ENCODE measurements around the gene PEX11A.

The PEX11A gene

DNA sequence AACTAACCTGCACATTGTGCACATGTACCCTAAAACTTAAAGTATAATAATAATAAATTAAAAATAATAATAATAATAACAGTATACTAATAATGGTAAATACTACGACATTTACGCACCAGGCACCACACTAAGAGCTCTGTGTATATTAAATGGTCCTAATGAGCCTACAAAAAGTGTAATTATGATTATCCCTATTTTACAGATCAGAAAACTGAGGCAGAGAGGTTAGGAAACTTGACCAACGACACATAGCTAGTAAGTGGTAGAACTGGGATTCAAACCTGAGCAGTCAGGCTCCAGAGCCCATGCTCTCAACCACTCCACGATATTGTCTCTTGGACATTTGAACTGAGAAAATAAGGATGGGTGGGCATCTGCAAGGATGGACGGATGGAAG, 50.3 kb downstream of the PEX11A start:
- Mint-ChIP-seq H3K9me3 (peaks cover 3% of the 10 kb centered on the region), H3K4me3 (no peak overlapping the region), H3K27ac (no peak overlapping the region), H3K36me3 (ENCODE audit: low read depth) (peaks cover 1% of the 10 kb centered on the region), H3K4me1 (ENCODE audit: low read depth) (no peaks in the 10 kb centered on the region), H3K27me3 (ENCODE audit: low read depth) (no peaks in the 10 kb centered on the region)

DNA sequence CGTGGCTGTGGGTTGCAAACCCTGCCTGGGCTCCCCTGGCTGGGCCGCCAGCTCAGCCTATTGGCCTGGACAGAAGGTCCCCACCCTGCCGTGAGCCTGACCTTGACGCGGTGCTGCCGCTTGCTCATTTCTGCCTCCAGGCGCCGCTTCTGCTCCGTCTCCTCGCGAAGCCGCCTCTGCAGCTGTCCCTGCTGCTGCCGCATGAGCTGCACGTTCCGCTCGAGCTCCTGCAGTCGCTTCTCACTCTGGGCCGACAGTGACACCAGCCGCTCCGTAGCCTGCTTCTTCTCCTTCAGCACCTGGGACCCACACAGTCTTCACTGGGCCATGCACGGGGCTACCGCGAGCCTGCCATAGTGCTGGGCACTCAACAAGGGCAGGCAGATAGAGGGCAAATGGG, 57.0 kb downstream of the PEX11A start:
- no peak overlapping the region for H3K27ac Mint-ChIP-seq
- H3K27me3 Mint-ChIP-seq (ENCODE audit: low read depth): no peaks in the 10 kb centered on the region
- H3K4me1 Mint-ChIP-seq (ENCODE audit: low read depth): no peaks in the 10 kb centered on the region
- H3K9me3 Mint-ChIP-seq: peaks cover 5% of the 10 kb centered on the region
- H3K4me3 Mint-ChIP-seq: no peak overlapping the region
- H3K36me3 Mint-ChIP-seq (ENCODE audit: low read depth): peaks cover 27% of the 10 kb centered on the region

DNA sequence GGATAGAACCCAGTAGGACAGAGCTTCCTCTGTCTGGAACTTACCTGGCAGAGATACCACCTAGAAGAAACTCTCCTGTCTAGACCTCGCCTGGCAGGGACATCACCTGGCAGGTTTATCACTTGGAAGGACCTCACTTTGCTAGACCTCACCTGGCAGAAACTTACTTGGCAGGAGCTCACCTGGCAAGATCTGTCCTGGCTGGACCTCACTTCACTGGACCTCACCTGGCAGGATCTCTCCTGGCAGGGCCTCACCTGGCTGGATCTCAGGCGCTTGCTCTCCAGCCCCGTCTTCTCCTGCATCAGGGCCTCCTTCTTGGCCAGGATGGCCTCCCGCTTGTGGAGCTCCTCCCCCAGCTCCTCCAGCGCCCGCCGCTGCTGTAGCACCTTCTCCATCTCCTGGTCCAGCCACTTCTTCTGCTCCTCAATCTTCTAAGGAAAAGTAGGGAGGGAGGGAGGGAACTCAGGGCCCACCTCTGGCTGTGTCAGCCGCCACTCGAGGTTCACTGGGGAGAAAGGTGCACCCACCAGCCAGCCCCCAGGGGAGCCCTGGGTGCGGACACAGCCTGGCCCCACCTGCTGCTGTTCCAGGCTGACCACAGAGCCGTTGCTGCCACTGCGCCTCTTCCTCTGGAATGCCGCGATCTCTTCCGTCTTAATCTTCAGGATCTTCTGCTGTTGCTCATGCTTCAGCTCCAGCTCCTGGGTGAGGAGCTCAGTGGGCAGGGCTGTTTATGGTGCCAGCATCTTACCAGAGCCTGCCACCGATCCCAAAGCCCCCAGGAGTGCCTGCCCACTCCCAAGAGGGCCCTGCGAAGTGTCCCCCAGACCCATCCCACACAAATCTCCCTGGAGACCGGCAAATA, 57.8 kb downstream of the PEX11A start:
- Mint-ChIP-seq H3K36me3 (ENCODE audit: low read depth) (peaks cover 29% of the 10 kb centered on the region), H3K27me3 (ENCODE audit: low read depth) (no peaks in the 10 kb centered on the region), H3K4me3 (no peak overlapping the region), H3K27ac (no peak overlapping the region), H3K9me3 (peaks cover 5% of the 10 kb centered on the region), H3K4me1 (ENCODE audit: low read depth) (no peaks in the 10 kb centered on the region)

DNA sequence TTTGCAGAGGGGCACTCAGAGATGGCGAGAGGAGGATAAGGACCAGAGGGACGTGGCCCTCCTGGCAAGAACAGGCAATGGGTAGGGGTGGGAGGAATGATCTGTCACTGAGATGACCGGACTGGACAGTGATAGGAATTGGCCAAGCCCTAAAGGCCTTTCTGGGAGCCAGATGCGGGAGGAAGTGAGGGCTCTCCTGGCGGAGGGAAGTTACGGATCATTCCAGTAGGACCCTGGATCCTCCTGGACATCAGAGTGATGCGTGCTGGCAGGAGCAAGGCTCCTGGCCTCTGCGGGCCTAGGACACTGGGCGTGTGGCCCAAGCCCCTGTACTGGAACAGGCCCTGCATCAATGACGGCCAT, 58.7 kb downstream of the PEX11A start:
- Mint-ChIP-seq H3K4me1 (ENCODE audit: low read depth) (no peaks in the 10 kb centered on the region), H3K4me3 (no peak overlapping the region), H3K27ac (no peak overlapping the region), H3K27me3 (ENCODE audit: low read depth) (no peaks in the 10 kb centered on the region), H3K9me3 (peaks cover 5% of the 10 kb centered on the region), H3K36me3 (ENCODE audit: low read depth) (peaks cover 29% of the 10 kb centered on the region)
